Brain microvascular endothelial cell (primary cell): ENCODE measurements around the gene ASCL5.

Experiments
- DNase-seq: peaks from one replicate; pipeline ENCODE4 v3.0.0-alpha.2; 2020
- H3K27ac ChIP-seq: fragments of 250-450 bp; sonication (Bioruptor Pico); 2 replicates; pipeline ENCODE4 v1.5.1; 2020; ENCODE audit warnings: mild to moderate bottlenecking, moderate library complexity
- H3K27me3 ChIP-seq: fragments of 250-450 bp; sonication (Bioruptor Pico); replicated peaks from 2 replicates; pipeline ENCODE4 v1.5.1; 2020; ENCODE audit warnings: mild to moderate bottlenecking
- H3K36me3 ChIP-seq: fragments of 250-450 bp; sonication (Bioruptor Pico); replicated peaks from 2 replicates; pipeline ENCODE4 v1.5.1; 2020; ENCODE audit warnings: mild to moderate bottlenecking
- H3K4me3 ChIP-seq: 2 replicates; pipeline ENCODE4 v1.5.1; 2011; ENCODE audit warnings: low read depth, mild to moderate bottlenecking, control low read depth, low read length, moderate library complexity
- CTCF ChIP-seq: IDR thresholded peaks from 2 replicates; pipeline ENCODE4 v1.5.1; 2011; ENCODE audit warnings: low read depth, mild to moderate bottlenecking, moderate library complexity, low read length, control low read depth, inconsistent platforms; ENCODE audit errors: missing control alignments
- in situ Hi-C: cut with HindIII; loops from 2 replicates; pipeline ENCODE4 v1.10.0; 2017; ENCODE audit warnings: low sequenced_read_pairs, low pct_ligation_motif_present

Gene ASCL5

GRCh38 chr1:201147396-201148015 lies 20.5 kb upstream of the ASCL5 start:
- in situ Hi-C loops = no loop called here
- TF ChIP-seq CTCF = no peak
- Histone ChIP-seq H3K27ac (no peak overlapping the region), H3K27me3 (no peaks in the 10 kb centered on the region), H3K36me3 (peaks cover 62% of the 10 kb centered on the region), H3K4me3 (no peak overlapping the region)
- no peak for DNase-seq

GRCh38 chr1:201146626-201147390 lies 19.8 kb upstream of the ASCL5 start:
- no peak for DNase-seq
- Histone ChIP-seq H3K27me3 (no peaks in the 10 kb centered on the region), H3K36me3 (peaks cover 64% of the 10 kb centered on the region), H3K4me3 (no peak overlapping the region), H3K27ac (no peak overlapping the region)
- no peak for TF ChIP-seq CTCF
- in situ Hi-C loops = no loop called here

- no peak for TF ChIP-seq CTCF
- no peak overlapping the region for H3K27ac ChIP-seq
- in situ Hi-C loops = no loop called here
- DNase-seq = no peak
- peaks cover 65% of the 10 kb centered on the region for H3K36me3 ChIP-seq
- H3K27me3 ChIP-seq = no peaks in the 10 kb centered on the region
- no peak overlapping the region for H3K4me3 ChIP-seq
Measured at GRCh38 chr1:201145816-201146215, 18.8 kb upstream of the ASCL5 start.

- H3K27ac ChIP-seq = no peak overlapping the region
- TF ChIP-seq CTCF = no peak
- H3K4me3 ChIP-seq = no peak overlapping the region
- DNase-seq = no peak
- in situ Hi-C loops = no loop called here
- H3K27me3 ChIP-seq = no peaks in the 10 kb centered on the region
- H3K36me3 ChIP-seq = peaks cover 59% of the 10 kb centered on the region
Measured at GRCh38 chr1:201145132-201145531, 18.1 kb upstream of the ASCL5 start.

GRCh38 chr1:201144701-201145100 lies 17.7 kb upstream of the ASCL5 start:
- no peak overlapping the region for H3K4me3 ChIP-seq
- no peaks in the 10 kb centered on the region for H3K27me3 ChIP-seq
- no peak overlapping the region for H3K27ac ChIP-seq
- H3K36me3 ChIP-seq = peaks cover 55% of the 10 kb centered on the region
- in situ Hi-C loops = no loop called here
- no peak for DNase-seq
- TF ChIP-seq CTCF = no peak
